Panc1 (cell line): ENCODE results near the gene KCNQ1OT1. TPM values are rescaled to one million over a fixed set of nuclear protein-coding genes. Genes with fewer than 3 reads are reported as not detected.

Experiments
- ATAC-seq: fragments of 200-7000 bp; cut with Tn5 transposase; 2 replicates; pipeline ENCODE4 v1.9.1; 2020; ENCODE audit warnings: mild to moderate bottlenecking, moderate library complexity
- BruUV-seq: library from RNA; stranded (reverse); fragments of 400-500 nt; replicated peaks from 2 replicates; lab custom pipeline; 2021; lab: Mats Ljungman, UMichigan
- CTCF ChIA-PET: fragments of 300-600 bp; sonication (Branson Sonifier 250); formaldehyde crosslinking; loops from one replicate; lab custom pipeline; 2022; ENCODE audit warnings: antibody characterized with exemption; lab: Charles Lee
- POLR2A ChIA-PET: fragments of 300-600 bp; sonication (Branson Sonifier 250); formaldehyde crosslinking; loops from one replicate; lab custom pipeline; 2022; ENCODE audit warnings: antibody characterized with exemption; lab: Charles Lee
- DNase-seq: peaks from one replicate; pipeline ENCODE4 v3.0.0-alpha.2; 2010; ENCODE audit warnings: low read depth, low spot score
- H3K27ac ChIP-seq: 2 replicates; pipeline ENCODE4 v1.5.1; 2011; ENCODE audit warnings: mild to moderate bottlenecking, low read length, inconsistent platforms
- H3K27me3 ChIP-seq: fragments of 200-500 bp; sonication (Bioruptor generic); 2 replicates; pipeline ENCODE4 v1.6.0; 2014; ENCODE audit warnings: low read length, inconsistent platforms; ENCODE audit not compliant: control insufficient read depth, insufficient read depth
- H3K36me3 ChIP-seq: fragments of 200-500 bp; sonication (Bioruptor generic); 2 replicates; pipeline ENCODE4 v1.5.1; 2014; ENCODE audit warnings: inconsistent platforms, mild to moderate bottlenecking, low read length, moderate library complexity; ENCODE audit not compliant: control insufficient read depth, insufficient read depth
- H3K4me1 ChIP-seq: 2 replicates; pipeline ENCODE4 v1.5.1; 2011; ENCODE audit warnings: inconsistent platforms, mild to moderate bottlenecking, low read length, moderate library complexity; ENCODE audit not compliant: control insufficient read depth, insufficient read depth
- H3K4me3 ChIP-seq, 2 experiments: 2 replicates each; pipeline ENCODE4 v1.5.1; 2011 to 2012; ENCODE audit warnings: low read depth in 2 of 2, low read length in 2 of 2, mild to moderate bottlenecking in 2 of 2, inconsistent platforms in 1 of 2, moderate library complexity in 1 of 2
- H3K9me3 ChIP-seq: fragments of 200-500 bp; sonication (Bioruptor generic); 2 replicates; pipeline ENCODE4 v1.5.1; 2014; ENCODE audit warnings: low read depth, mild to moderate bottlenecking, inconsistent platforms, low read length, moderate library complexity; ENCODE audit not compliant: control insufficient read depth, insufficient read depth
- POLR2AphosphoS5 ChIP-seq: IDR thresholded peaks from 2 replicates; pipeline ENCODE4 v1.6.1; 2012; ENCODE audit warnings: mild to moderate bottlenecking, low read depth, low read length, moderate library complexity
- SIN3A ChIP-seq: IDR thresholded peaks from 2 replicates; pipeline ENCODE4 v1.6.1; 2012; ENCODE audit warnings: low read depth, mild to moderate bottlenecking, low read length, moderate library complexity, borderline replicate concordance; ENCODE audit not compliant: insufficient read depth
- TCF7L2 ChIP-seq: IDR thresholded peaks from 2 replicates; pipeline ENCODE4 v1.6.1; 2011; ENCODE audit warnings: mild to moderate bottlenecking, low read depth, low read length, inconsistent platforms
- in situ Hi-C: cut with HindIII; loops from 2 replicates; pipeline ENCODE4 v1.10.0; 2016; ENCODE audit warnings: low sequenced_read_pairs, low pct_unique_long_range_greater_than_20kb
- intact Hi-C: fragments of 100-400 bp; cut with micrococcal nuclease; formaldehyde crosslinking; loops from one replicate; pipeline ENCODE4 v1.10.0; 2022; ENCODE audit not compliant: unreplicated experiment
- total RNA-seq: library from RNA; stranded (reverse); gene quantifications from one replicate; pipeline ENCODE4 v1.2.1, GENCODE V29; 2021; ENCODE audit not compliant: unreplicated experiment
- TF ChIP-seq, protein P1 (sequence below): fragments of 450-650 bp; IDR thresholded peaks from 2 replicates; pipeline ENCODE4 v1.5.1; 2017; ENCODE audit warnings: mild to moderate bottlenecking
- TF ChIP-seq, protein P2 (sequence below), 2 experiments: IDR thresholded peaks; 2 replicates each; pipeline ENCODE4 v1.6.1; 2011 to 2012; ENCODE audit warnings: low read depth in 2 of 2, control low read depth in 1 of 2, low read length in 1 of 2, mild to moderate bottlenecking in 1 of 2, moderate library complexity in 1 of 2; ENCODE audit not compliant: insufficient read depth in 1 of 2

KCNQ1OT1 gene
- total RNA-seq, 1 experiment from 2014 or later, result 1.3 TPM

DNA sequence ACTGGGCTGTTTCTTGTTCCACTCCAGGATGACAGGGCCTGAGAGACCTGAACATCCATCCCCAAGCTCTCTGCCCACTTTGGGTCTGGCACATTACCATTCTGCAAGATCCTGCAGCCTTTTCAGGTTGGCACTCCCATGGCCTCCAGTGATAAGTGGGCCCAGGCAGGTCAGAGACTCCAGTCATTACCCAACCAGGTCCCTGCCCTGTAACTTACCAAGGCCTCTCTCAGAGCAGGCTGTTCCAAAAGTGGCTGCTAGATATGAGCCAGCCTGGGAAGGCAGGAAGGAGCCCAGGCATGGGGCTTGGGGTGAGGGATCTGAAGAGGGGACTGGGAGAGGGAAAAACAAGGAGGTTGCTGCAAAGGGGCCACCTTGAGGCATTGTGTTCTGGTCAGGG, 35.9 kb downstream of the KCNQ1OT1 start:
- no peak for TF ChIP-seq TCF7L2

DNA sequence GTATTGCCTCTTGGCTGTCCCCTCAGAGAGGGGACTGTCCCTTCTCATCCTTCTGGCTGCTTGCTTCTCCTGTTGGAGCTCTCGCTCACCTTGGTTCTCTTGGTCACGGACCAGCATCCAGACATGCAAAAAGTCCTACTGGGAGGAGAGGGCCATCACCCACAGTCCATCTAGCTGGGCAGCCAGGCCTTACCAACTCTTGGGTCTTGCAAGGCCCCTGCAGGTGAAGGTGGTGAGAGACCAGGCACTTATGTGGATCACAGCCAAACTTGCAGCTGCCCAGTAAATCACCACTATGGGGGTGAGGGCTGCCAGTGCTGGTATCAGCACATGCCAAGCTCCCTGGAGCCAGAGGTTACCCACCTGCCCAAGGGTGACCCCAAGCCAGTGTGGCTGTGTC, 36.3 kb downstream of the KCNQ1OT1 start:
- Histone ChIP-seq H3K27ac (no peak overlapping the region), H3K9me3 (peaks cover 27% of the 10 kb centered on the region; the same call in 1 of the 2 replicates), H3K4me1 (no peaks in the 10 kb centered on the region), H3K36me3 (no peaks in the 10 kb centered on the region), H3K27me3 (no peaks in the 10 kb centered on the region), H3K4me3 (no peak overlapping the region)
- BruUV-seq, result no TSS peak
- intact Hi-C loops (no loop called here), in situ Hi-C loops (no loop called here)
- DNase-seq (no peak), ATAC-seq (no peak)
- ChIA-PET CTCF (no interaction called here), POLR2A (no interaction called here)
- TF ChIP-seq TCF7L2, result no peak
- no peak for TF ChIP-seq POLR2AphosphoS5
- TF ChIP-seq, protein P1, sequence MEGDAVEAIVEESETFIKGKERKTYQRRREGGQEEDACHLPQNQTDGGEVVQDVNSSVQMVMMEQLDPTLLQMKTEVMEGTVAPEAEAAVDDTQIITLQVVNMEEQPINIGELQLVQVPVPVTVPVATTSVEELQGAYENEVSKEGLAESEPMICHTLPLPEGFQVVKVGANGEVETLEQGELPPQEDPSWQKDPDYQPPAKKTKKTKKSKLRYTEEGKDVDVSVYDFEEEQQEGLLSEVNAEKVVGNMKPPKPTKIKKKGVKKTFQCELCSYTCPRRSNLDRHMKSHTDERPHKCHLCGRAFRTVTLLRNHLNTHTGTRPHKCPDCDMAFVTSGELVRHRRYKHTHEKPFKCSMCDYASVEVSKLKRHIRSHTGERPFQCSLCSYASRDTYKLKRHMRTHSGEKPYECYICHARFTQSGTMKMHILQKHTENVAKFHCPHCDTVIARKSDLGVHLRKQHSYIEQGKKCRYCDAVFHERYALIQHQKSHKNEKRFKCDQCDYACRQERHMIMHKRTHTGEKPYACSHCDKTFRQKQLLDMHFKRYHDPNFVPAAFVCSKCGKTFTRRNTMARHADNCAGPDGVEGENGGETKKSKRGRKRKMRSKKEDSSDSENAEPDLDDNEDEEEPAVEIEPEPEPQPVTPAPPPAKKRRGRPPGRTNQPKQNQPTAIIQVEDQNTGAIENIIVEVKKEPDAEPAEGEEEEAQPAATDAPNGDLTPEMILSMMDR, result no peak
- no peak for TF ChIP-seq SIN3A

More for the DNA sequence above, 35.9 kb downstream of the KCNQ1OT1 start:
- ChIA-PET POLR2A (no interaction called here), CTCF (no interaction called here)
- Histone ChIP-seq H3K36me3 (no peaks in the 10 kb centered on the region), H3K27ac (no peak overlapping the region), H3K4me3 (no peak overlapping the region), H3K9me3 (peaks cover 25% of the 10 kb centered on the region; the same call in 1 of the 2 replicates), H3K27me3 (no peaks in the 10 kb centered on the region), H3K4me1 (no peaks in the 10 kb centered on the region)
- in situ Hi-C loops (no loop called here), intact Hi-C loops (no loop called here)
- ATAC-seq, result no peak
- no peak for DNase-seq
- no TSS peak for BruUV-seq

DNA sequence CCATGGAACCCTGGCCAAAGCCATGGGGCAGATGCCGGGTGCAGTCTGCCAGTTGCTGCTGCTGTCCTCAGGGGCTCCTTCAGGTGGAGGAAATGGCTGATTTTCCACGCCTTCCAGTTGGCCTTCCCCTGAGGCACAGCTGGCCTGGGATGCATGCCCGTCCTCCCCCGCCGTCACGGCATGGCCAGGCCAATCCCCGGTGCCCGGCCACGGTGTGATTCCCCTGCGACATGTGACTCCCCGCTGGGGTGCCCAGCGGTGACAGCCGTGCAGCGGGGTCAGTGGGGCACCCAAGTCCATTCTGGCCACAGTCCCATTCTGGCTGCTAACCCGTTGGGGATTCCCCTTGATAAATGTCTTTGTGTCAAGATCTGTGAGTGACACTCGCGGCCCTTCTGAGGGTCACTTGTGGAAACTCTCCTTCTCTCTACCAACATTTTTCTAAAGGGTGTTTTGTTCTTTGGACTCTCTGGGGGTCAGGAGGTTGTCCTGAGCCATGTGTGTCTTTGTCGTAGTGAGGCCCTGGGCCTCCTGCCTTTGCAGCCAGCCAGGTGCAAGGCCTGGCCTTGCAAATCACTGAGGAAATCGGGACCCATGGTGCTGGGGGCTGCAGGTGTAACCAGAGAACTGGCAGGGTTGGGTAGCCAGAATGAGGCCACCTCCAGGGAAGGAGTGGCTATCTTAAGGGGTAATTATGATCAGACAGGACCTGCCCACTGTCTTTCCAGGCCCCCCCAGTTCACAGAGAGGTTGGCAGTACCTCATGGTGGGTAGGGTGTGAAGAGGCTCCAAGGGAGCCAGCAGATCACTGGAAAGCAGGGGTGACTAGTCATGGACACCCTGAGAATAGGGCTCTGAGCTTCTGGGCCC, 37.1 kb downstream of the KCNQ1OT1 start:
- no TSS peak for BruUV-seq

More for the DNA sequence above, 37.1 kb downstream of the KCNQ1OT1 start:
- ChIA-PET POLR2A (no interaction called here), CTCF (no interaction called here)
- no peak for ATAC-seq
- Histone ChIP-seq H3K4me3 (no peak overlapping the region), H3K4me1 (no peaks in the 10 kb centered on the region), H3K27ac (no peak overlapping the region), H3K9me3 (peaks cover 27% of the 10 kb centered on the region; the same call in 1 of the 2 replicates), H3K36me3 (no peaks in the 10 kb centered on the region), H3K27me3 (no peaks in the 10 kb centered on the region)
- intact Hi-C loops, result no loop called here
- in situ Hi-C loops, result no loop called here
- TF ChIP-seq POLR2AphosphoS5, result no peak
- TF ChIP-seq, protein P1, result no peak
- no peak for TF ChIP-seq TCF7L2
- TF ChIP-seq, protein P2, sequence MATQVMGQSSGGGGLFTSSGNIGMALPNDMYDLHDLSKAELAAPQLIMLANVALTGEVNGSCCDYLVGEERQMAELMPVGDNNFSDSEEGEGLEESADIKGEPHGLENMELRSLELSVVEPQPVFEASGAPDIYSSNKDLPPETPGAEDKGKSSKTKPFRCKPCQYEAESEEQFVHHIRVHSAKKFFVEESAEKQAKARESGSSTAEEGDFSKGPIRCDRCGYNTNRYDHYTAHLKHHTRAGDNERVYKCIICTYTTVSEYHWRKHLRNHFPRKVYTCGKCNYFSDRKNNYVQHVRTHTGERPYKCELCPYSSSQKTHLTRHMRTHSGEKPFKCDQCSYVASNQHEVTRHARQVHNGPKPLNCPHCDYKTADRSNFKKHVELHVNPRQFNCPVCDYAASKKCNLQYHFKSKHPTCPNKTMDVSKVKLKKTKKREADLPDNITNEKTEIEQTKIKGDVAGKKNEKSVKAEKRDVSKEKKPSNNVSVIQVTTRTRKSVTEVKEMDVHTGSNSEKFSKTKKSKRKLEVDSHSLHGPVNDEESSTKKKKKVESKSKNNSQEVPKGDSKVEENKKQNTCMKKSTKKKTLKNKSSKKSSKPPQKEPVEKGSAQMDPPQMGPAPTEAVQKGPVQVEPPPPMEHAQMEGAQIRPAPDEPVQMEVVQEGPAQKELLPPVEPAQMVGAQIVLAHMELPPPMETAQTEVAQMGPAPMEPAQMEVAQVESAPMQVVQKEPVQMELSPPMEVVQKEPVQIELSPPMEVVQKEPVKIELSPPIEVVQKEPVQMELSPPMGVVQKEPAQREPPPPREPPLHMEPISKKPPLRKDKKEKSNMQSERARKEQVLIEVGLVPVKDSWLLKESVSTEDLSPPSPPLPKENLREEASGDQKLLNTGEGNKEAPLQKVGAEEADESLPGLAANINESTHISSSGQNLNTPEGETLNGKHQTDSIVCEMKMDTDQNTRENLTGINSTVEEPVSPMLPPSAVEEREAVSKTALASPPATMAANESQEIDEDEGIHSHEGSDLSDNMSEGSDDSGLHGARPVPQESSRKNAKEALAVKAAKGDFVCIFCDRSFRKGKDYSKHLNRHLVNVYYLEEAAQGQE (IDR thresholded peaks at IDR 0.05; ENCODE audit: insufficient read depth in 1 of 2, low read depth in 2 of 2, low read length in 1 of 2), result no peak
- no peak for TF ChIP-seq SIN3A
- DNase-seq, result no peak
